Measurements from ENCODE around the gene CLECL1. TPM values are rescaled to one million over a fixed set of nuclear protein-coding genes. Genes with fewer than 3 reads are reported as not detected.

Gene CLECL1
- total and polyA plus RNA-seq, 2 of the 13 experiments (the other 11 are each of a cell fraction or from before 2014, with no cell fraction given) = not detected

- in situ Hi-C loops (cut with HindIII; ENCODE audit: extremely low pct_ligation_motif_present, low pct_unique_long_range_greater_than_20kb) = no loop called here
- H3K36me3 ChIP-seq (replicated peaks in 1 of 2; ENCODE audit: control insufficient read depth in 1 of 2, insufficient read depth in 2 of 2, low read length in 2 of 2) = no peaks in the 10 kb centered on the region
- no peak overlapping the region for H2AFZ ChIP-seq (ENCODE audit: low read length)
- no peak overlapping the region for H3K27ac ChIP-seq (ENCODE audit: extremely low read length, insufficient read depth, low read length)
- no peak overlapping the region for H3K9ac ChIP-seq (ENCODE audit: insufficient read depth, low read depth, low read length)
- H3K9me3 ChIP-seq (ENCODE audit: low read length) = no peaks in the 10 kb centered on the region
- ATAC-seq = no peak
- no peaks in the 10 kb centered on the region for H3K27me3 ChIP-seq (ENCODE audit: control insufficient read depth in 1 of 2, insufficient read depth in 2 of 2, low read length in 2 of 2)
- DNase-seq (ENCODE audit: low spot score) = peak; percentile 15
- WGBS (ENCODE audit: low lambda C conversion rate) = 54% methylated on average over 5 of the region's 5 CpGs
- no TSS peak for BruUV-seq (replicated peaks)
- CTCF ChIA-PET (ENCODE audit: low intra/inter-chr PET ratio, low total read pairs) = no interaction called here
- intact Hi-C loops (cut with micrococcal nuclease; ENCODE audit: unreplicated experiment) = no loop called here
- no peaks in the 10 kb centered on the region for H3K79me2 ChIP-seq (ENCODE audit: insufficient read depth, low read length)
- POLR2A ChIA-PET = no interaction called here
- peaks cover 23% of the 10 kb centered on the region for H3K4me1 ChIP-seq (ENCODE audit: insufficient read depth, low read length)
- no peak overlapping the region for H3K4me3 ChIP-seq (replicated peaks in 1 of 3; ENCODE audit: insufficient read depth in 1 of 3, low read depth in 2 of 3, low read length in 3 of 3)
- no peak overlapping the region for H3K4me2 ChIP-seq (ENCODE audit: low read depth, low read length)
- no peak for FAIRE-seq
- no peaks in the 10 kb centered on the region for H4K20me1 ChIP-seq (ENCODE audit: insufficient read depth, low read length)
- no peak for TF ChIP-seq HDAC6 (IDR thresholded peaks at IDR 0.05; ENCODE audit: low read depth, low read length)
- no peak for TF ChIP-seq MED8 (CRISPR knock-in tag; IDR thresholded peaks at IDR 0.05; ENCODE audit: insufficient replicate concordance)
- no peak for TF ChIP-seq ZNF34 (CRISPR knock-in tag; IDR thresholded peaks at IDR 0.05; ENCODE audit: borderline replicate concordance)
- TF ChIP-seq, protein P1, sequence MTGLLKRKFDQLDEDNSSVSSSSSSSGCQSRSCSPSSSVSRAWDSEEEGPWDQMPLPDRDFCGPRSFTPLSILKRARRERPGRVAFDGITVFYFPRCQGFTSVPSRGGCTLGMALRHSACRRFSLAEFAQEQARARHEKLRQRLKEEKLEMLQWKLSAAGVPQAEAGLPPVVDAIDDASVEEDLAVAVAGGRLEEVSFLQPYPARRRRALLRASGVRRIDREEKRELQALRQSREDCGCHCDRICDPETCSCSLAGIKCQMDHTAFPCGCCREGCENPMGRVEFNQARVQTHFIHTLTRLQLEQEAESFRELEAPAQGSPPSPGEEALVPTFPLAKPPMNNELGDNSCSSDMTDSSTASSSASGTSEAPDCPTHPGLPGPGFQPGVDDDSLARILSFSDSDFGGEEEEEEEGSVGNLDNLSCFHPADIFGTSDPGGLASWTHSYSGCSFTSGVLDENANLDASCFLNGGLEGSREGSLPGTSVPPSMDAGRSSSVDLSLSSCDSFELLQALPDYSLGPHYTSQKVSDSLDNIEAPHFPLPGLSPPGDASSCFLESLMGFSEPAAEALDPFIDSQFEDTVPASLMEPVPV (CRISPR knock-in tag; IDR thresholded peaks at IDR 0.05) = no peak
- 0 out of 2 replicates have a peak, but pooled peaks have one; percentile 26 for TF ChIP-seq GATAD2A (CRISPR knock-in tag; IDR thresholded peaks at IDR 0.05)
- peak; percentile 54; the same call in 1 of the 2 replicates for TF ChIP-seq SOX5 (CRISPR knock-in tag; IDR thresholded peaks at IDR 0.05; ENCODE audit: borderline replicate concordance)
- TF ChIP-seq, protein P2, sequence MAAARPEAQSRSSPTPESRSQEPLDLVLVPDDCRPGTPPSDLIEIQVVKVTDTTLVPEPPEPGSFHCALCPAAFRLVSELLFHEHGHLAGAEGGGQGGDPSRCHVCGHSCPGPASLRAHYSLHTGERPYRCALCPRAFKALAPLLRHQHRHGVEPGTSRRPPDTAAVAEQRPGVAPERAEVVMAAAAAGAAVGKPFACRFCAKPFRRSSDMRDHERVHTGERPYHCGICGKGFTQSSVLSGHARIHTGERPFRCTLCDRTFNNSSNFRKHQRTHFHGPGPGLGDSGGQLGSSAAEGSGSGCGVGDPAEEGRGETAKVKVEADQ (CRISPR knock-in tag; IDR thresholded peaks at IDR 0.05; ENCODE audit: borderline replicate concordance) = no peak
- no peak for TF ChIP-seq SNAPC2 (CRISPR knock-in tag; IDR thresholded peaks at IDR 0.05)
- no peak for TF ChIP-seq POGZ (CRISPR knock-in tag; IDR thresholded peaks at IDR 0.05)
- TF ChIP-seq FOXP1 (IDR thresholded peaks at IDR 0.05) = no peak
- peak; percentile 60 for TF ChIP-seq FOXP1 (CRISPR knock-in tag; IDR thresholded peaks at IDR 0.05)
- no peak for TF ChIP-seq ZNF839 (CRISPR knock-in tag; IDR thresholded peaks at IDR 0.05; ENCODE audit: borderline replicate concordance)
- TF ChIP-seq, protein P3, sequence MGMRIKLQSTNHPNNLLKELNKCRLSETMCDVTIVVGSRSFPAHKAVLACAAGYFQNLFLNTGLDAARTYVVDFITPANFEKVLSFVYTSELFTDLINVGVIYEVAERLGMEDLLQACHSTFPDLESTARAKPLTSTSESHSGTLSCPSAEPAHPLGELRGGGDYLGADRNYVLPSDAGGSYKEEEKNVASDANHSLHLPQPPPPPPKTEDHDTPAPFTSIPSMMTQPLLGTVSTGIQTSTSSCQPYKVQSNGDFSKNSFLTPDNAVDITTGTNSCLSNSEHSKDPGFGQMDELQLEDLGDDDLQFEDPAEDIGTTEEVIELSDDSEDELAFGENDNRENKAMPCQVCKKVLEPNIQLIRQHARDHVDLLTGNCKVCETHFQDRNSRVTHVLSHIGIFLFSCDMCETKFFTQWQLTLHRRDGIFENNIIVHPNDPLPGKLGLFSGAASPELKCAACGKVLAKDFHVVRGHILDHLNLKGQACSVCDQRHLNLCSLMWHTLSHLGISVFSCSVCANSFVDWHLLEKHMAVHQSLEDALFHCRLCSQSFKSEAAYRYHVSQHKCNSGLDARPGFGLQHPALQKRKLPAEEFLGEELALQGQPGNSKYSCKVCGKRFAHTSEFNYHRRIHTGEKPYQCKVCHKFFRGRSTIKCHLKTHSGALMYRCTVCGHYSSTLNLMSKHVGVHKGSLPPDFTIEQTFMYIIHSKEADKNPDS (CRISPR knock-in tag; IDR thresholded peaks at IDR 0.05) = no peak
- no peak for TF ChIP-seq ZNF652 (CRISPR knock-in tag; IDR thresholded peaks at IDR 0.05; ENCODE audit: borderline replicate concordance, low read depth)
- no peak for TF ChIP-seq JUNB (CRISPR knock-in tag; IDR thresholded peaks at IDR 0.05; ENCODE audit: borderline replicate concordance)
- TF ChIP-seq ZNF557 (CRISPR knock-in tag; IDR thresholded peaks at IDR 0.05) = no peak
- TF ChIP-seq CEBPG (CRISPR knock-in tag; IDR thresholded peaks at IDR 0.05) = peak; percentile 61
- TF ChIP-seq EP300 (IDR thresholded peaks at IDR 0.05; ENCODE audit: low read depth in 2 of 2, low read length in 2 of 2) = peak in 1 of 2 experiments; percentile 55; a peak in 1 of 4 replicates
- TF ChIP-seq EP300 (CRISPR knock-in tag; IDR thresholded peaks at IDR 0.05; ENCODE audit: borderline replicate concordance) = no peak
- TF ChIP-seq, protein P4, sequence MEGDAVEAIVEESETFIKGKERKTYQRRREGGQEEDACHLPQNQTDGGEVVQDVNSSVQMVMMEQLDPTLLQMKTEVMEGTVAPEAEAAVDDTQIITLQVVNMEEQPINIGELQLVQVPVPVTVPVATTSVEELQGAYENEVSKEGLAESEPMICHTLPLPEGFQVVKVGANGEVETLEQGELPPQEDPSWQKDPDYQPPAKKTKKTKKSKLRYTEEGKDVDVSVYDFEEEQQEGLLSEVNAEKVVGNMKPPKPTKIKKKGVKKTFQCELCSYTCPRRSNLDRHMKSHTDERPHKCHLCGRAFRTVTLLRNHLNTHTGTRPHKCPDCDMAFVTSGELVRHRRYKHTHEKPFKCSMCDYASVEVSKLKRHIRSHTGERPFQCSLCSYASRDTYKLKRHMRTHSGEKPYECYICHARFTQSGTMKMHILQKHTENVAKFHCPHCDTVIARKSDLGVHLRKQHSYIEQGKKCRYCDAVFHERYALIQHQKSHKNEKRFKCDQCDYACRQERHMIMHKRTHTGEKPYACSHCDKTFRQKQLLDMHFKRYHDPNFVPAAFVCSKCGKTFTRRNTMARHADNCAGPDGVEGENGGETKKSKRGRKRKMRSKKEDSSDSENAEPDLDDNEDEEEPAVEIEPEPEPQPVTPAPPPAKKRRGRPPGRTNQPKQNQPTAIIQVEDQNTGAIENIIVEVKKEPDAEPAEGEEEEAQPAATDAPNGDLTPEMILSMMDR (CRISPR knock-in tag; IDR thresholded peaks at IDR 0.05) = no peak
These were observed 11.4 kb downstream of the CLECL1 start for GRCh38 chr12:9721394-9722092.

Data from HepG2 (cell line).